Stimulated activated CD4-positive, alpha-beta T cell treated with anti-CD3 and anti-CD28 coated beads, Interleukin-12 subunit alpha, Interleukin-12 subunit beta, amount 100 ng/mL, for 4 hours (primary cell): ENCODE data around the gene SLX4.
"Not testable (repeated sequence)": the region's sequence is repeated elsewhere in the genome, so short reads cannot be mapped to it uniquely, and the experiment has no call there.

ENCODE experiments used
- DNase-seq: peaks from one replicate; pipeline ENCODE4 v3.0.0-alpha.2; 2020

Gene SLX4

GRCh38 chr16:3641801-3642396, 30.5 kb upstream of the SLX4 start:
- no peak for DNase-seq

GRCh38 chr16:3640632-3641501, 29.5 kb upstream of the SLX4 start:
- DNase-seq, result no peak

GRCh38 chr16:3640207-3640606, 28.8 kb upstream of the SLX4 start:
- no peak for DNase-seq

- no peak for DNase-seq
Measured at GRCh38 chr16:3638916-3639644, 27.7 kb upstream of the SLX4 start.

- DNase-seq, result peak; percentile 23
Measured at GRCh38 chr16:3637371-3637923, 26.0 kb upstream of the SLX4 start.

GRCh38 chr16:3625911-3626732, 14.7 kb upstream of the SLX4 start:
- no peak for DNase-seq

- no peak for DNase-seq
Measured at GRCh38 chr16:3625331-3625730, 13.9 kb upstream of the SLX4 start.

- DNase-seq, result no peak
Measured at GRCh38 chr16:3623642-3624041, 12.2 kb upstream of the SLX4 start.

GRCh38 chr16:3618769-3619141, 7.3 kb upstream of the SLX4 start:
- DNase-seq, result no peak

GRCh38 chr16:3612510-3613466, 1.4 kb upstream of the SLX4 start:
- DNase-seq, result no peak

- no peak for DNase-seq
Measured at GRCh38 chr16:3610698-3611145, 684 bp downstream of the SLX4 start.

- DNase-seq, result no peak
Measured at GRCh38 chr16:3609895-3610697, 1.3 kb downstream of the SLX4 start.

- DNase-seq, result not testable (repeated sequence)
Measured at GRCh38 chr16:3608976-3609375, 2.4 kb downstream of the SLX4 start.

GRCh38 chr16:3608069-3608468, 3.3 kb downstream of the SLX4 start:
- no peak for DNase-seq

- DNase-seq, result no peak
Measured at GRCh38 chr16:3607634-3608033, 3.8 kb downstream of the SLX4 start.

GRCh38 chr16:3607161-3607560, 4.2 kb downstream of the SLX4 start:
- DNase-seq, result no peak

GRCh38 chr16:3606441-3606840, 5.0 kb downstream of the SLX4 start:
- no peak for DNase-seq

- DNase-seq, result no peak
Measured at GRCh38 chr16:3602320-3602653, 9.1 kb downstream of the SLX4 start.

GRCh38 chr16:3601614-3602319, 9.6 kb downstream of the SLX4 start:
- DNase-seq, result no peak

- no peak for DNase-seq
Measured at GRCh38 chr16:3599922-3600321, 11.5 kb downstream of the SLX4 start.
